NCI-H1694 (cell line): ENCODE measurements around the gene ZGLP1.
A peak's percentile ranks its signal among the peaks of the same experiment; 100 is the strongest.

Experiments
- DNase-seq: peaks from one replicate; lab custom pipeline; 2025; lab: John Stamatoyannopoulos, UW

Gene ZGLP1

DNA sequence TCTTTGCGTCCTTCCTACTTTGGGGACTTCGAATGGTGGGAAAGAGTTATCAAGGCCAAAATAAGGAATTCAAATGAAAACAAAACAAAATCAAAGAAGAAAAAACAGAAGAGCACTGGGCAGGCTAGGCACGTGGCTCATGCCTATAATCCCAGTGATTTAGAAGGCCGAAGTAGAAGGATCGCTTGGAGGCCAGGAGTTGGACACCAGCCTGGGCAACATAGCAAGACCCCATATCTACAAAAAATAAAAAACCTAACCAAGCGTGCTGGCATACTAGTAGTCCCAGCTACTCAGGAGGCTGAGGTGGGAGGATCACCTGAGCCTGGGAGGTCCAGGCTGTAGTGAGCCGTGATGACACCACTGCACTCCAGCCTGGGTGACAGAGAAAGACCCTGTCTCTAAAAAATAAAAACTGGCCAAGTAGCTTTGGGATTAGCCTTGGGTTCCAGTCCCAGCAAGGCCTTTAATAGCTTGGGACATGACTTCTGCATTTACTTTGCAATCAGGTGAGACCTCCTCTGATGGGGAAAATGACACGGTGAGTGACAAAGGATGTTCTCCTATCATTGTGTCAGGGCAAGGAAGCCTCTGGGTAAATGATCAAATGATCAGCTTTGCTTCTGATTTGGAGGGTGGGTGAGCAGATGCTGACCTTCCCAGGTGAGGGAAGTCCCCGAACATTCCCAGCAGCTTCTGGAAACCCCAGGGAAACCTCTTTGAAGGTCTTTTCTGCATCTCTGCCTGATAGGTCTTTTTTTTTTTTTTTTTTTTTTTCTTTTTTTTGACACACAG, 31.6 kb downstream of the ZGLP1 start:
- DNase-seq: no peak

DNA sequence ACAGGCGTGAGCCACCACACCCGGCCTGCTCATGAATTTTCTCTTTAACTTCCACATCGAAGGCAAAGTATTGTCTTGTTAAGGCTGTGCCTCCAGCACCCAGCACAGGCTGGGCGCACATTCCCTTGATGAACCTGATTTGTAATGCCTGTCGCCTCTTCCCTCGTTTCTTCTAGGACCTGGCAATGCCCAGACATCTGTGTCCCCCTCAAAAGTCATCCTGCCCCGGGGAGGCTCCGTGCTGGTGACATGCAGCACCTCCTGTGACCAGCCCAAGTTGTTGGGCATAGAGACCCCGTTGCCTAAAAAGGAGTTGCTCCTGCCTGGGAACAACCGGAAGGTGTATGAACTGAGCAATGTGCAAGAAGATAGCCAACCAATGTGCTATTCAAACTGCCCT, 35.0 kb downstream of the ZGLP1 start:
- DNase-seq: no peak

DNA sequence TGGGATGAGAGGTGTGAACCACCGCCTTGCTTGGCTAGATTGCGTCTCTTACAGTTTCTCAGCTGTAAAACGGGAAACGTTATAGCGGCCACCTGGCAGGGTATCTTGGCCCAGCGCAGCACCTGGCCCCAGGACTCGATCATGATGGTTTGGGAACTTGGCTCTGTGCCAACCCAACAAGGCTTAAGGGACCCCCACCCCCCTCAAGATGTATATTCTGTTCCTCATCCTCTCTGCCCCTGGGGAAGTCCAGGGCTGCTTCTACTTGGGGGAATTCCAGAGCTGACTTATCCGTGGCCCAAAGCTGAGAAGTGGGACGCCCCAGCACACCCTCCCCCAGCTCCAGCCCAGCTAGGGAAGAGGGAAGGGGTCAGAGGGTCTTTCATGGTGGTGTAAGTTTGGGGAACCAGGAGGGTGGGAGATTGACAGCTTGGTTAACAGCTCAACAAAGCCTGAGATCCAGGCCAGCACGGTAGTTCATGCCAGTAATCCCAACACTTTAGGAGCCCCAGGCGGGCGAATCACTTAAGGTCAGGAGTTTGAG, 38.0 kb downstream of the ZGLP1 start:
- DNase-seq: no peak

DNA sequence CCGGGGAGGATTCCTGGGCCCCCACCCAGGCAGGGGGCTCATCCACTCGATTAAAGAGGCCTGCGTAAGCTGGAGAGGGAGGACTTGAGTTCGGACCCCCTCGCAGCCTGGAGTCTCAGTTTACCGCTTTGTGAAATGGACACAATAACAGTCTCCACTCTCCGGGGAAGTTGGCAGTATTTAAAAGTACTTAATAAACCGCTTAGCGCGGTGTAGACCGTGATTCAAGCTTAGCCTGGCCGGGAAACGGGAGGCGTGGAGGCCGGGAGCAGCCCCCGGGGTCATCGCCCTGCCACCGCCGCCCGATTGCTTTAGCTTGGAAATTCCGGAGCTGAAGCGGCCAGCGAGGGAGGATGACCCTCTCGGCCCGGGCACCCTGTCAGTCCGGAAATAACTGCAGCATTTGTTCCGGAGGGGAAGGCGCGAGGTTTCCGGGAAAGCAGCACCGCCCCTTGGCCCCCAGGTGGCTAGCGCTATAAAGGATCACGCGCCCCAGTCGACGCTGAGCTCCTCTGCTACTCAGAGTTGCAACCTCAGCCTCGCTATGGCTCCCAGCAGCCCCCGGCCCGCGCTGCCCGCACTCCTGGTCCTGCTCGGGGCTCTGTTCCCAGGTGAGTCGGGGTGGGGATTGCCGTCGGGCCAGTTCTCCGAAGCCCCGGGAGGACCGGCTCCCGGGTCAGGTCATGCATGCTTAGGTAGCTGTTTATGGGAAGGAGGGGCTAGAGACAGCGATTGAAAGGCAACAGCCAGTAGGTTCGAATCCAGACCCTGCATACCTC, 38.8 kb downstream of the ZGLP1 start, which contains the start of gene ICAM1:
Gene ICAM1, plus strand, starts transcription at position 505 of the 779 bp plus-strand sequence. Its CDS starts 40 bp downstream, at position 545.
- no peak for DNase-seq

DNA sequence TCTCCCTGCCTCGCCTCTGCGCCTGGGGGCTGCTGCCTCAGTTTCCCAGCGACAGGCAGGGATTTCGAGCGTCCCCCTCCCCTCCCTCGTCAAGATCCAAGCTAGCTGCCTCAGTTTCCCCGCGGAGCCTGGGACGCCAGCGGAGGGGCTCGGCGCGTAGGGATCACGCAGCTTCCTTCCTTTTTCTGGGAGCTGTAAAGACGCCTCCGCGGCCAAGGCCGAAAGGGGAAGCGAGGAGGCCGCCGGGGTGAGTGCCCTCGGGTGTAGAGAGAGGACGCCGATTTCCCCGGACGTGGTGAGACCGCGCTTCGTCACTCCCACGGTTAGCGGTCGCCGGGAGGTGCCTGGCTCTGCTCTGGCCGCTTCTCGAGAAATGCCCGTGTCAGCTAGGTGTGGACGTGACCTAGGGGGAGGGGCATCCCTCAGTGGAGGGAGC, 39.4 kb downstream of the ZGLP1 start:
- DNase-seq: no peak

DNA sequence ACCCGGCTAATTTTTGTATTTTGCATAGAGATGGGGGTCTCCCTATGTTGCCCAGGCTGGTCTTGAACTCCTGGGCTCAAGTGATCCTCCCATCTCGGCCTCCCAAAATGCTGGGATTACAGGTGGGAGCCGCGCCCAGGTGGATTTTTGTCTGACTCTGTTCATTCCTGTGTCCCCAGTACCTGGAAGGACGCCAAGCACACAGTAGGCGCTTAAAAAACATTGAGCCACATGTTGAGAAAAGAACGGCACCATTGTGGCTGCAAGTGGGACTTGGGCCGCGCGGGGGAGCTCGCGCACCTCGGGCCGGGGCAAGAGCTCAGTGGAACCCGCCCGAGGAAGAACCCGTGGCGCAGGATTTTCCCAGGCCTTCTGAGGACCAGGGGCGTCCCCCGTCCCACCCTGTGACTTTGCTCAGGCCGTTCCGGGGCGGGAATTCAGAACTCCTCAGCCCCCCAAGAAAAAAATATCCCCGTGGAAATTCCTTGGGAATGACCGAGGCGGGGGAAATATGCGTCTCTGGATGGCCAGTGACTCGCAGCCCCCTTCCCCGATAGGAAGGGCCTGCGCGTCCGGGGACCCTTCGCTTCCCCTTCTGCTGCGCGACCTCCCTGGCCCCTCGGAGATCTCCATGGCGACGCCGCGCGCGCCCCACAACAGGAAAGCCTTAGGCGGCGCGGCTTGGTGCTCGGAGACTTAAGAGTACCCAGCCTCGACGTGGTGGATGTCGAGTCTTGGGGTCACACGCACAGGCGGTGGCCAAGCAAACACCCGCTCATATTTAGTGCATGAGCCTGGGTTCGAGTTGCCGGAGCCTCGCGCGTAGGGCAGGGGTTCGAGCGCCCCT, 40.1 kb downstream of the ZGLP1 start:
- peak; percentile 37 for DNase-seq

DNA sequence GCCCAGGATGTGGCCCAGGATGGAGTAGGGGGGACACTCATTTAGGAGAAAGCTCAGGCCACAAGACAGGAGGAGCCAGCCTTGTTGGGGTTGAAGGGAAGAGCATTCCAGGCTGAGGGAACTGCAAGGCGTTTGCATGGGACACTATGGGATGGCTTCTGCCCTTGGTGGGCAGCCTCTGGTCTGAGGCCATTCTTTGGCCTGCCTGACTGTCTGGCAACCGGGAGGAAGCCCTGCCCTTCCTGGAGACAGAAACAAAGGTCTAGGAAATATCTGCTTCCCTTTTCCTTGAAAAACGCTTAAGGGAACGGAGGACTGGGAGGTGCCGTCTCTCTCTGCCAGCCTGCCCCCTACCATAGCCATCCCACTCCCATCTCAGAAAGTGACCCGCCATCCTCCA, 41.5 kb downstream of the ZGLP1 start:
- DNase-seq: no peak

DNA sequence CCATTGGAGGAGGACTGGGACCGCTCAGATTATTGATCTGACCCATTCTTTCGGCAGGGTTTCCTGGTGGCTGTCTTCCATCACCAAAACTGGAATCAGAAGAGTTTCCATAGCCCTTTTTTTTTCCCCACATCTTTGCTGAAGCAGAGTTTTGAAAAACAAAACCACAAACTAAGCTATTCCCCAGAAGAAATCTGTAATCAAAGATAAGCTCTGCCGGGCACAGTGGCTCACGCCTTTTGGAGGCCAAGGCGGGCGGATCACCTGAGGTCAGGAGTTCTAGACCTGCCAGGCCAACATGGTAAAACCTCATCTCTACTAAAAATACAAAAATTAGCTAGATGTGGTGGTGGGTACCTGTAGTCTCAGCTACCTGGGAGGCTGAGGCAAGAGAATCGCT, 42.9 kb downstream of the ZGLP1 start:
- no peak for DNase-seq

DNA sequence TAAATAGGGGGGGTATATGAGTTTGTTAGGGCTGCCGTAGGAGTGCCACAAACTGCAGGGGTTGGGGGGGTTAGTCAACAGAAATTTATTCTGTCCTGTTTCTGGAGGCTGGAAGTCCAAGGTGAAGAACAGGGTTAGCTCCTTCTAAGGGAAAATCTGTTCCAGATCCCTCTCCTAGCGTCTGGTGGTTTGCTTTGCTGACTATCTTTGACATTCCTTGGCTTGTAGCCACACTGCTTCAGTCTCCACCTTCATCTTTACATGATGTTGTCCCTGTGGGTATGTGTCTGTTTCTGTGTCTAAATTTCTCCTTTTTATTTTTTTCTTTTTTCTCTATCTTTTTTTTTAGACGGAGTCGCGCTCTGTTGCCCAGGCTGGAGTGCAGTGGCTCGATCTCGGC, 46.8 kb downstream of the ZGLP1 start:
- no peak for DNase-seq

DNA sequence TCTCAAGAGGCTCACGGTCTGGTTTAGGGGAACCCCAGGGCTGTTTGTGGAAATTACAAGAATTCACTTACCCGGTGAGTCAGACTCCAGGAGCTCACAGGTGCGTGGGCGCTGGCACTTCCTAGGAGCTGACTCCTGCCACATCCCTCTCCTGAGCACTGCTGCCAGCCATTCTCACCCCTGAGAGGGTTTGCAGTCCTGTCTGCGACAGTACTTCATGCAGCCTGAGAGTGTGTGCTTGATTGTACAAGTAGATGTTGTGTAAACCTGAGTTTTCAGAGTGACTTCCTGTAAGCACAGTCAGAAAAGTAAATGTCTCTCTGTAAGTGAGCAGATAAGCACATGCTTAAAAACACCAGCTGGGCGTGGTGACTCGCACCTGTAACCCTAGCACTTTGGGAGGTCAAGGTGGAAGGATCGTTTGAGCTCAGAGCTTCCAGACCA, 49.5 kb downstream of the ZGLP1 start:
- no peak for DNase-seq

DNA sequence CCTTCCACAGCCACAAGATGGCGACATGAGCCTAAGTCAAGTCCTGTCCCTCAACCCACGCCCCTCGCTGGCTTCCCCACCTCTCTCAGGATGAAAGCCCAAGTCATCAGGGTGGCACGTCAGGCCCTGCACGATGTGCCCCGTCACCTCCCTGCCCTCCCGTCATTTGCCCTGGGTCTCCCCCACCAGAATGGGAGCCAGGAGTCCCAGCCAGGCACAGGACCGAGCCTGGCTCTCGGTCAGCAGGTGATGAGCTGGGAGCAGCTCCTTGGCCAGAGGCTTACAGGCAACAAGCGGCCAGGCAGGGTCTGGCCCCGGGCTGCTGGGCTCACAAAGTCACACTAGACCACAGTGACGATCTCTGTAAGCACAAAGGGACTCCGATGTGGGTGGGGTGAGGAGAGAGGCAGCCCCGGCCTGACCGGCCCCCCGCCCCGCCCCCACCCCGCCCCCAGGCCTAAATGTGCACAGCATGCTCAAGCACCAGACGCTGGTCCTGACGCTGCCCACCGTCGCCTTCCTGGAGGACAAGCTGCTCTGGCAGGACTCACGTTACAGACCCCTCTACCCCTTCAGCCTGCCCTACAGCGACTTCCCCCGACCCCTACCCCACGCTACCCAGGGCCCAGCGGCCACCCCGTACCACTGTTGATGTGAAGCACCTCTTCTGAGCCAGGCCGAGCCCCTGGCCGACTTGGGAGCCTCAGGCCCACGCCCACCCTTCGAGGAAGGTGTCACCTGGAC, 50.3 kb downstream of the ZGLP1 start:
- peak; percentile 78 for DNase-seq

DNA sequence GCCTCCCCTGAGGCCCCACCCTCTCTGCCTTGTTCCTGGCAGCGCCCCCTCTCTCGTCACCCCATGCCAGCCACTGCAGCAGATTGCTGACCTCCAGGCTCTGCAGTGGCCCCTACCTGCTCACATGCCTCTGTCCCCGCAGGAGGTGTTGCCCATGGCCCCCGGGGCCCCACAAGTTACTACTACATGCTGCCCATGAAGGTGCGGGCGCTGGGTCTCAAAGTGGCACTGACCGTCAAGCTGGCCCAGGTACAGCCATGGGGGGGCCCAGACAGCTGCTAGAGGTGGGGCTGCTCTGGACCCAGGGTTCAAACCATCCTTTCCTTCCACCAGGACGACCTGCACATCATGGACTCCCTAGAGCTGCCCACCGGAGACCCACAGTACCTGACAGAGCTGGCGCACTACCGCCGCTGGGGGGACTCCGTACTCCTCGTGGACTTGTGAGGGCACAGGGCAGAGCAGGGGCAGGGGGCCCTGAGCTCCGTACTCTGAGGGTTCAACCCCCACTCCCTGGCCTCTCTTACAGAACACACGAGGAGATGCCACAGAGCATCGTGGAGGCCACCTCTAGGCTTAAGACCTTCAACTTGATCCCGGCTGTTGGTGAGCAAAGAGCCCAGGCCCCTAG, 51.4 kb downstream of the ZGLP1 start:
- no peak for DNase-seq

DNA sequence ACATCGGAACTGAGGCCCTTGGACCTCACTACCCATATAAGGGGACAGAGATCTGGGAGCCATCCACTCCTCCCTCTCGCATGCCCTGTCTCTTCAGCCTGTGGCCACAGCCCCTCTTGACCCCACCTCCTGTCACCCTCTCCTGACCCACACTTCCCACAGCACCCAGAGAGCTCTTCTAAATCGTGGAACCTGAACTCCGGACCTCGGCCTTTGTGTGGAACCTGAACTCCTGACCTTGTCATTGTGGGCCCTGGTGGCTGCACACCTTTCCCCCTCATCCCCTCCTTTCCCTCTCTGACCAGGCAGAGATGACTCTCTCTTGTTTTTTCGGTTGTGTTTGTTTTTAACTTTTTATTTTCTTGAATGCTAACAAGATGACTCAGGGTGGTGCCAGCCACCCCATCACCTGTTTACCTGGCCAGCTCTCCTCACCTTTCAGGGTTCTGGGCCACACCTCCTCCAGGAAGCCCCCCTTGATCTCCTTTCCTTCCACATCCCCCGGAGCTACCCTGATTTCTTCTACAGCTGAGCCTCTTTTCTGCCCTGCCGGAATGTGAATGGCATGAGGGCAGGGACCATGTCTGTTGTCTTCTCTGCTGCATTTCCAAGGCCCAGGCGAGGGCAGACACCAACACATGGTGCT, 52.5 kb downstream of the ZGLP1 start:
- DNase-seq: no peak

DNA sequence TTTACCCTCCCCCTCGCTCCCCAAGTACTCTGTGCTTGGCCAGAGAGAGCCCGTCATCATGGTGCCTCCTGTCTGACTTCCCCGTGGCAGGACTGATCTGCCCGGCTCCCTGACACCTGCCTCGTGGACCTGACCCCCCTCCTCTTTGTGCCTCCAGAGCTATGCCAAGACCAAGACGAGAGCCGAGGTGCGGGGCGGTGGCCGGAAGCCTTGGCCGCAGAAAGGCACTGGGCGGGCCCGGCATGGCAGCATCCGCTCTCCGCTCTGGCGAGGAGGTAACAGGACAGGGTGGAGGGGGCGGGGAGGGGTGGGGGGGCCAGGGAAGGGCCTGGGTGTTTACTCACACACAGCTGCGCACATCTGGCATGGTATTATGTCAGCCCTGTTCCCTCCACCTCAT, 53.1 kb downstream of the ZGLP1 start:
- no peak for DNase-seq

DNA sequence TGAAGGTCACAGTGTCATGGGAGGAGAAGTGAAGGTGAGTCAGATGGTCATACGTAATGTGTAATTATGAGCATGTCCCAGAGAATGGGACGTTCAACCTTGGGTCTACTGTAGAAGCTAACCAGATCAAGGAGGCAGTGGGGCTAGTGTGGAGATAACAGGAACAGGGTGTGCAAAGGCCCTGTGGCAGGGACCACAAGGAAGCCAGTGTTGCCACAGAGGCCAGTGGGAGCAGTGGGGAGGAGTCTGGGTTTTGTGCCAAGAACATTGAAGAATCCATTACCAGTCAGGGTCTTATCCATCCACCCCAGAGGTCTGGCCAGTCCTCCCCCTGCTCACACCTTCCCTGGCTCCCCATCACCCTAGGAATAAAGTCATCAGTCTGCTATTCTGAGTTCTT, 54.3 kb downstream of the ZGLP1 start:
- no peak for DNase-seq
